Measurements from ENCODE around the gene OLFML2B.

DNA sequence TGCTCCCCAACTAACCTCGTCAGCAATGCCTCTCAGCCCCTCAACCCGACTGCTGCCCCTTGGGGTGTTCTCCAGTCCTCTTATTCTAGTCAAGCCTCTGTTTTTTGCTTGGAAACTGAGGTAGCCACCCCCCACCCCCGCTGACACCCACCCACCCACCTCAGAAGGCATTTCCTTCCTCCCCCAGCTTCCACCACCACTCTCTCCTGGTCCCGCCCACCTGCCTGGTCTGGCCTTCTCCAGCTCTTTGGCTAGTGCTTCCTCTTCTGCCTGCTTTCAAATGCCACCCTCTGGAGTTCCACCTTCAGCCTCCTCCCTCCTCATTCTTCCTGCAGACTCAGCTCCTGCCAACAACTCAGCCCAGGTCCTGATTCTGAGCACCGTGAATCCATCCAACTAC, 35.3 kb downstream of the OLFML2B start:
- TF ChIP-seq CTCF (IDR thresholded peaks at IDR 0.05; ENCODE audit: poor library complexity) (no peak), EZH2phosphoT487 (IDR thresholded peaks at IDR 0.05; ENCODE audit: low read depth, severe bottlenecking, unreplicated experiment) (no peak), EZH2 (IDR thresholded peaks at IDR 0.05; ENCODE audit: borderline replicate concordance) (no peak)

Data from hepatocyte (in vitro differentiated cells).